Activated B cell treated with CpG ODN at 0.5 μM for 24 hours (primary cell): ENCODE data around the gene UBE2V1. TPM values are rescaled to one million over a fixed set of nuclear protein-coding genes. Genes with fewer than 3 reads are reported as not detected.
"Not testable (repeated sequence)": the region's sequence is repeated elsewhere in the genome, so short reads cannot be mapped to it uniquely, and the experiment has no call there.

Experiments used
- ATAC-seq: fragments of 200-7000 bp; cut with Tn5 transposase; one replicate; pipeline ENCODE4 v1.10.0; 2021; ENCODE audit warnings: low read depth, mild to moderate bottlenecking, moderate library complexity
- CTCF ChIA-PET: fragments of 350-600 bp; sonication (Branson Sonifier 250); formaldehyde crosslinking; loops from one replicate; lab custom pipeline; 2021; ENCODE audit warnings: antibody characterized with exemption; lab: Charles Lee
- POLR2A ChIA-PET: fragments of 350-600 bp; sonication (Branson Sonifier 250); formaldehyde crosslinking; loops from one replicate; lab custom pipeline; 2021; ENCODE audit warnings: antibody characterized with exemption; lab: Charles Lee
- DNase-seq: peaks from one replicate; pipeline ENCODE4 v3.0.0; 2022
- H3K27ac Mint-ChIP-seq: one replicate; pipeline ENCODE4 v1.8.0; 2020; ENCODE audit warnings: mixed read lengths
- H3K27me3 Mint-ChIP-seq: one replicate; pipeline ENCODE4 v1.8.0; 2021; ENCODE audit warnings: mixed read lengths
- H3K36me3 Mint-ChIP-seq: one replicate; pipeline ENCODE4 v1.8.0; 2021; ENCODE audit warnings: low read depth, mixed read lengths
- H3K4me1 Mint-ChIP-seq: one replicate; pipeline ENCODE4 v1.8.0; 2021; ENCODE audit warnings: mixed read lengths
- H3K4me3 Mint-ChIP-seq: one replicate; pipeline ENCODE4 v1.8.0; 2020; ENCODE audit warnings: mild to moderate bottlenecking, mixed read lengths
- H3K9me3 Mint-ChIP-seq: one replicate; pipeline ENCODE4 v1.8.0; 2020; ENCODE audit warnings: mixed read lengths
- intact Hi-C: fragments of 100-400 bp; cut with micrococcal nuclease; formaldehyde crosslinking; loops from one replicate; pipeline ENCODE4 v1.15.1; 2024
- total RNA-seq: library from RNA; stranded (reverse); gene quantifications from 2 replicates; pipeline ENCODE4 v1.2.3, GENCODE V29; 2022
- TF ChIP-seq, protein P1 (sequence below): fragments of 200-600 bp; IDR thresholded peaks from one replicate; pipeline ENCODE4 v1.8.0; 2022; ENCODE audit warnings: antibody characterized with exemption, mild to moderate bottlenecking

The UBE2V1 gene
- total RNA-seq, 1 donor from 2014 or later = 166 TPM

DNA sequence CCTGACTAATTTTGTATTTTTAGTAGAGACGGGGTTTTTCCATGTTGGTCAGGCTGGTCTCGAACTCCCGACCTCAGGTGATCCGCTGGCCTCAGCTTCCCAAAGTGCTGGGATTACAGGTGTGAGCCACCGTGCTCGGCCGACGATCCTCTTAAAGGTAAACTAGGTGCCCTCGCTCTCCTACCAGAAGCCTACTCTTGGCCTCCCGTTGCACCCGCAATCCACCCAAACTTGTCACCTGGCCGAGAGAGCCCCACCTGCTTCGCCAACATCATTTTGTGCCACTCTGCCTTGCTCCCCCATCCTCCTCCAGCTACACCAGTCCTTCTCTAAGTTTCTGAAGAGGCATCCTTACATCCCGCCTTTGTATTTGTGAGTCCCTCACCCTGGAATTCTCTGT, 10.4 kb downstream of the UBE2V1 start:
- H3K27me3 Mint-ChIP-seq, H3K4me3 Mint-ChIP-seq, intact Hi-C loops, H3K9me3 Mint-ChIP-seq, ATAC-seq, DNase-seq: not testable (repeated sequence)
- Mint-ChIP-seq H3K27ac (peak overlapping the region; percentile 2), H3K4me1 (peaks cover 63% of the 10 kb centered on the region), H3K36me3 (peaks cover 45% of the 10 kb centered on the region)
- ChIA-PET CTCF (interaction anchor here (0.7 to 1.0 kb wide), 2 partner anchors 31 to 123 kb away, joined by 3 read pairs; no protein-coding TSS in a partner anchor), POLR2A (interaction anchor here (0.6 kb wide), 1 partner anchor 377 kb away, joined by 4 read pairs; no protein-coding TSS in a partner anchor)

DNA sequence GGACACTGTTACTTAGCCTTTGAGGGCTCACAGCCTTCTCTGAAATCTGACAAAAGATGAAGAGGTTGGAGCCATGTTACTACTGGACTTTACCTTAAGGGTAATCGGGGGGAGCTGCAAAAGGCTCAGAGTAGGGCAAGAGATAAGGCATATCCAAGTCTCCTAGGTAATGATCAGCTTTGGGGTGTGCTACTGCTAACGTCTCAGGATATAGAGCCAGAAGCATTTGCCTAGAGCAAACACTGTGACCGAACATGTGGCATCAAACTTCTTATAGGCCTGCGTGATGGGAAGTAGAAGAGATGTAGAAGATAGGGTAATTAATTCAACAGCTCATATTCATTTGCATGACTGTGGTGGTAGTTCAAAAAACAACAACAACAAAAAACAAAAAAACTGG, 11.1 kb downstream of the UBE2V1 start:
- Mint-ChIP-seq H3K27me3 (no peaks in the 10 kb centered on the region), H3K27ac (peak overlapping the region; percentile 41), H3K4me3 (peak overlapping the region; percentile 2), H3K9me3 (no peaks in the 10 kb centered on the region), H3K4me1 (peaks cover 57% of the 10 kb centered on the region), H3K36me3 (peaks cover 42% of the 10 kb centered on the region)
- intact Hi-C loops = no loop called here
- ATAC-seq (peak; percentile 42), DNase-seq (no peak)
- ChIA-PET POLR2A (interaction anchor here (0.6 to 1.3 kb wide), 3 partner anchors 64 to 378 kb away, joined by 4 to 5 read pairs (median 4); no protein-coding TSS in a partner anchor), CTCF (interaction anchor here (1.0 kb wide), 1 partner anchor 30 kb away, joined by 3 read pairs; no protein-coding TSS in a partner anchor)
- TF ChIP-seq, protein P1, sequence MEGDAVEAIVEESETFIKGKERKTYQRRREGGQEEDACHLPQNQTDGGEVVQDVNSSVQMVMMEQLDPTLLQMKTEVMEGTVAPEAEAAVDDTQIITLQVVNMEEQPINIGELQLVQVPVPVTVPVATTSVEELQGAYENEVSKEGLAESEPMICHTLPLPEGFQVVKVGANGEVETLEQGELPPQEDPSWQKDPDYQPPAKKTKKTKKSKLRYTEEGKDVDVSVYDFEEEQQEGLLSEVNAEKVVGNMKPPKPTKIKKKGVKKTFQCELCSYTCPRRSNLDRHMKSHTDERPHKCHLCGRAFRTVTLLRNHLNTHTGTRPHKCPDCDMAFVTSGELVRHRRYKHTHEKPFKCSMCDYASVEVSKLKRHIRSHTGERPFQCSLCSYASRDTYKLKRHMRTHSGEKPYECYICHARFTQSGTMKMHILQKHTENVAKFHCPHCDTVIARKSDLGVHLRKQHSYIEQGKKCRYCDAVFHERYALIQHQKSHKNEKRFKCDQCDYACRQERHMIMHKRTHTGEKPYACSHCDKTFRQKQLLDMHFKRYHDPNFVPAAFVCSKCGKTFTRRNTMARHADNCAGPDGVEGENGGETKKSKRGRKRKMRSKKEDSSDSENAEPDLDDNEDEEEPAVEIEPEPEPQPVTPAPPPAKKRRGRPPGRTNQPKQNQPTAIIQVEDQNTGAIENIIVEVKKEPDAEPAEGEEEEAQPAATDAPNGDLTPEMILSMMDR = no peak

DNA sequence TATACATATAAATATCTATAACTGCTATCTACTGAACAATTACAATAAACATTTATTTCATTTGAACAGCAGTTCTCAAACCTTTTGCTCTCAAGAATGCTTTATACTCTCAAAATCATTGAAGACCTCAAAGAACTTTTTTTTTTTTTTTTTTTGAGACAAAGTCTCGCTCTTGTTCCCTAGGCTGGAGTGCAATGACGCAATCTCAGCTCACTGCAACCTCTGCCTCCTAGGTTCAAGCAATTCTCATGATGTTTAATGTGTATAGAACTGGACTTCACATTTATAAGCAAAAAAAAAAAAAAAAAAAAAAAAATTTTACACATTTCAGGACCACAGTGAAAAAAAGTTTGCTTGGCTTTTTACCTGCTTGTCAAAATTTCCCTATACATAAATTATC, 11.7 kb downstream of the UBE2V1 start:
- ATAC-seq (no peak), DNase-seq (no peak)
- CTCF ChIA-PET = interaction anchor here (1.0 kb wide), 1 partner anchor 19 kb away, joined by 3 read pairs; no protein-coding TSS in a partner anchor
- H3K36me3 Mint-ChIP-seq = peaks cover 44% of the 10 kb centered on the region
- POLR2A ChIA-PET = interaction anchor here (0.6 to 1.3 kb wide), 2 partner anchors 65 to 368 kb away, joined by 4 to 5 read pairs; no protein-coding TSS in a partner anchor
- H3K9me3 Mint-ChIP-seq = no peaks in the 10 kb centered on the region
- H3K4me3 Mint-ChIP-seq = no peak overlapping the region
- no peak overlapping the region for H3K27ac Mint-ChIP-seq
- H3K4me1 Mint-ChIP-seq = peaks cover 52% of the 10 kb centered on the region
- no peaks in the 10 kb centered on the region for H3K27me3 Mint-ChIP-seq
- intact Hi-C loops = no loop called here
- TF ChIP-seq, protein P1 = no peak

DNA sequence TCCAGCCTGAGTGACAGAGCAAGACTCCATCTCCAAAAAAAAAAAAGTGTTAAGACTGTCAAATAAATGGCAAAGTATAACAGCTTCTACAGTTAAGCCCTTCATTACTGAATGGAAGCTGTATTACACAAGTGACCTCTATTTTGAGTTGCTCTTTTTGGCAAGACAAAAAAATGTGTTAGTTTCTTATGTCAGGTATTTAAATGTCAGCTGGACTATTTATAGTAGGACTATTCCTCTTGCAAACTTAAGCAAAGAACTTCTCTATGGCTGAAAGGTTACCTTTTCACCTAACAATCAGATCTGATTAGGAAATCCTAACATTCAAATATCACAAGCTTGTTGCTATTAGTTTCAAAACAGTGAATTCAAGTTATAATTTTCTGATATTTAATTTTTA, 12.4 kb downstream of the UBE2V1 start:
- H3K4me1 Mint-ChIP-seq = peaks cover 48% of the 10 kb centered on the region
- no peak overlapping the region for H3K4me3 Mint-ChIP-seq
- TF ChIP-seq, protein P1 = no peak
- no peaks in the 10 kb centered on the region for H3K27me3 Mint-ChIP-seq
- POLR2A ChIA-PET = interaction anchor here (1.3 kb wide), 1 partner anchor 65 kb away, joined by 4 read pairs; no protein-coding TSS in a partner anchor
- ATAC-seq = no peak
- CTCF ChIA-PET = interaction anchor here (1.0 to 1.2 kb wide), 3 partner anchors 20 to 122 kb away, joined by 3 to 4 read pairs (median 4); no protein-coding TSS in a partner anchor
- H3K9me3 Mint-ChIP-seq = no peaks in the 10 kb centered on the region
- H3K27ac Mint-ChIP-seq = no peak overlapping the region
- intact Hi-C loops = no loop called here
- H3K36me3 Mint-ChIP-seq = peaks cover 51% of the 10 kb centered on the region
- no peak for DNase-seq

DNA sequence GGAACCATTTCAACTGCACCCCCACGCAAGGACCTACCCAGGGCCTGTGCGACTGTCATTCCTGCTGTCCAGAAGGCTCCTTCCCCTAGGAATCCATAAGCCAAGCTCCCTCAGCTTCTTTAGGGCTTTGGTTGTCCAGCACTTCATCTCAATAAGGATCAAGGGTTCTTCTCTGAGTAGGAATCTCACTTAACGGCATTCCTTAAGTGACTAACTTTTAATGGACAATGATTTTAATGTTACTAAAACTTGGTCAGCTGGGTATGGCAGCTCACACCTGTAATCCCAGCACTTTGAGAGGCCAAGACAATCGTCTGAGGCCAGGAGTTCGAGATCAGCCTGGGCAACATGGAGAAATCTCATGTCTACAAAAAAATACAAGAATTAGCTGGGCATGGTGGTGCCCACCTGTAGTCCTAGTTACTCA, 13.4 kb downstream of the UBE2V1 start:
- Mint-ChIP-seq H3K27me3 (no peaks in the 10 kb centered on the region), H3K4me3 (no peak overlapping the region), H3K9me3 (no peaks in the 10 kb centered on the region), H3K36me3 (peaks cover 59% of the 10 kb centered on the region), H3K27ac (peak overlapping the region; percentile 30), H3K4me1 (peaks cover 47% of the 10 kb centered on the region)
- DNase-seq = no peak
- ChIA-PET CTCF (interaction anchor here (1.2 to 1.5 kb wide), 2 partner anchors 21 to 28 kb away, joined by 3 to 4 read pairs; no protein-coding TSS in a partner anchor), POLR2A (interaction anchor here (0.6 kb wide), 1 partner anchor 100 kb away, joined by 3 read pairs; no protein-coding TSS in a partner anchor)
- TF ChIP-seq, protein P1 = no peak
- no peak for ATAC-seq
- intact Hi-C loops = no loop called here
